HPDE6-E6E7 (cell line): Measurements from ENCODE around the gene UTP18.
A peak's percentile ranks its signal among the peaks of the same experiment; 100 is the strongest.
"Not testable (repeated sequence)": the region's sequence is repeated elsewhere in the genome, so short reads cannot be mapped to it uniquely, and the experiment has no call there.

Source experiments
- DNase-seq: peaks from one replicate; pipeline ENCODE4 v3.0.0; 2011; ENCODE audit warnings: missing footprints; ENCODE audit errors: extremely low spot score

The UTP18 gene

DNA sequence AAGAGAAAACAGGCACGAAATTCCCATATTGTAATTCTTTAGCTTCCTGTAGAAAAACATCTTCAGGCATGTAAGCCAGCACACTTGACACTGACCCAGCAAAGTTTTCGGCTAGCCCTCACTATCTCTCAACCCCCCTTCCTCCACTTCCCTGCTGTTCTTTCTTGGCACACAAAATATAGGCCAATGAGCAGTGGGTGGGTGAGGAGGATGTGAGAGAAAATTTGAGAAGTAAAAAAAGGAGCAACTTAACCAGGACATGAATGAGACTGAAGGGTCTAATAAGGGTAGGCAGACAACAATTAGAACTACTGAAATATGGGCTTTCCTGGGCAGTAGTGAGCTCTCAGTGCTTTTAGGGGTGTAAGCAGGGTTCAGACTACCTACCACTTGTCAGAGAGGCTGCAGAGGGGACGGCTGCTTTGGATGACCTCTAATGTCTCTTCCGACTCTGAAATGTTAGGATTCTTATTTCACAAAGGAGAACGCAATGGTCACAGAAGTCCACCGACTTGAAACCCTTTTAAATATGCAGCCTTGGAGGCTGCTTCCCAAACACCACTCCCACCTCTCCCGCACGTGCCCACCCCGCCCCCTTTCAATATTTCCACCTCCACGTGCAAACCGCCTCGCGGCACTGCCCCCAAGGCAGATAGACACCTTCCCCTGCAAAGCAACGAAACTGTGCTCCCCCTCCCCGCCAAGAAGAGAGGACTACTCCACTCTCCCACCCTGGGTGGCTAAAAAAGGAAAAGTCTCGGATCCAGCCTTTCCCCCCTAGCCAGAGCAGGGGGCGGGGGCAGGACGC, 1.4 kb upstream of the UTP18 start:
- DNase-seq, result peak; percentile 10

- peak; percentile 95 for DNase-seq
Observed at GRCh38 chr17:51259564-51260236, 646 bp upstream of the UTP18 start, which contains the start of gene MBTD1. Gene MBTD1, minus strand, starts transcription at chr17:51260049. Its CDS starts 34,888 bp downstream, at chr17:51225161.

DNA sequence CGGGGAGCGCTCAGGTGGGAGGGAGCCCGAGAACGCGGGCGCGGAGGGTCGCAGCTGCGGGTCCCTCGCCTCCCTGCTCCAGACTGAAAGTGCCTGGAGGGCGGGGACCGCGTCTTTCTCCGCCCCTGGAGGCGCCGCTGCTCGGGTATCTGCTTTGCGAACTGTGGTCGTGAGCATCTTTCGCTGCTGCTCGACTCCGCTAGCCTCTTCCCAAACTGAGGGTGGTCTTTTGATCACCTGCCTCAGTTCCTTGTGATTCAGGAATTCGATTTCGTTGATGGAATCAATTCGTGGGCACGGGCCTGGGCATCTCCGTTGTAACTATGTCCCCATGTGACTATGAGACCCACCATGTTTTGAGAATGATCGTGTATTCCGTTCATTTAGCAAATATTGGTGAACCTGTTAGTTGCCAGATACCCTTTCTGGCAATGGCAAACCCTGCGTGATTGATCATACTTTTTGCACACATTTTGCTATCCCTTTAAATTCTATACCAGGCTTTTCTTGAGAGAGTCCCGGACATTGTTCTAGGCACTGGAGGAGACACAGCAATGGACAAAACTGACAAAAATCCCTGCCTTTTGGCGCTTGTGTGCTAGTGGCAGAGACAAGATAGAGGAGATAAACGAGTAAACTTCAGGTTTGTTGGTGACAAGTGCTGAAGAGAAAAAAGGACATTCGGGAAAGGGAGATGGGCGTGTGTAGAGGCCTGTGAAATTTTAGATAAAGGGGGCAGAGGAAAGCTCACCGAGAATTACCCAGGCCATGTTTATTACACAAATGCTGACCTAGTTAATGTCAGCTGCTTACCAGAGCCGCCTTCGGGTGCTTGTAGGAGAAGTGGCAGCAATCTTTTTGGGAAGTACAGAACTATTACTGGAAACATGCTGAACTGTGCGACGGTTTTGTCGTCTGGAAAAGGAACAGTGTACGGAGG, 948 bp downstream of the UTP18 start:
- DNase-seq, result peak; percentile 55

- no peak for DNase-seq
Observed at GRCh38 chr17:51263006-51263405, 2.7 kb downstream of the UTP18 start.

- DNase-seq, result not testable (repeated sequence)
Observed at GRCh38 chr17:51264466-51264865, 4.1 kb downstream of the UTP18 start.

GRCh38 chr17:51269991-51270390, 9.6 kb downstream of the UTP18 start:
- DNase-seq, result no peak

DNA sequence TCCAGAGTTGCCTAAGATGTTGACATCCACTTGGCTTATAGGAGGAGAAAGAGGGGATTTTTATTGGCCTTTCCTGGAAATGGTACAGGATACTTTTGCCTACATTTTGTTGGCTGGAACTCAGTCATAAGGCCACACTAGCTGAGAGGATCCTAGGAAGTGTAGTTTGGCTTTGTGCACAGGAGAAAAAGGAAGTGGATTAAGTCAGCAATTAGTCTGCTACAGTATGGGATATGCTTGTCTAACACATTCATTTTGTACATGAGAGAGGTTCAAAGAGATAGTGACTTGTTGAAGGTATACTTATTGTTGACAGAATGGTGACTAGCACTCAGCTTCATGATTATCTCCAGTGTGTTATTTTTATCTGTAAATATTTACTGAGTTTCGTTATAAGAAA, 10.3 kb downstream of the UTP18 start:
- DNase-seq, result no peak

GRCh38 chr17:51272812-51273211, 12.5 kb downstream of the UTP18 start:
- no peak for DNase-seq

DNA sequence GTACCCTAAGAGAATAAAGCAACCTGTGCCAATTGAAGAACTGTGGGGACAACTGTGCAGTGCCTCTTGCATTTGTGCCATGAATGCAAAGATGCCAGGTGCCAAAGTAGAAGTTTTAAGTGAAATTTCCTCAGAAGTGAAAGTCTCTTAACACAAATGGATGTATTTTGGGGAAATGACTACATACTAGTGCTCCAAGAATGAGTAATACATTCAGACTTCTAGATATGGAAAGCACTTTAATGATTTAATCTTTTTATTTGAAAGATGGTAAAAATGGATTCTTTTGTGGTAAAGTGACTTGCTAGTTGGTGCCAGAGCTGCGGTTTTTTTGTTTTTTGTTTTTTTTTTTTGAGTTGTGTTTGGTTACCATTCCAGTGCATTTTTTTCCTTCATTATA, 15.0 kb downstream of the UTP18 start:
- DNase-seq, result no peak

- no peak for DNase-seq
Observed at GRCh38 chr17:51279183-51279582, 18.8 kb downstream of the UTP18 start.

GRCh38 chr17:51287412-51287811, 27.1 kb downstream of the UTP18 start:
- DNase-seq, result no peak

GRCh38 chr17:51289696-51290111, 29.4 kb downstream of the UTP18 start:
- DNase-seq, result no peak

- not testable (repeated sequence) for DNase-seq
Observed at GRCh38 chr17:51294338-51294737, 34.0 kb downstream of the UTP18 start.

DNA sequence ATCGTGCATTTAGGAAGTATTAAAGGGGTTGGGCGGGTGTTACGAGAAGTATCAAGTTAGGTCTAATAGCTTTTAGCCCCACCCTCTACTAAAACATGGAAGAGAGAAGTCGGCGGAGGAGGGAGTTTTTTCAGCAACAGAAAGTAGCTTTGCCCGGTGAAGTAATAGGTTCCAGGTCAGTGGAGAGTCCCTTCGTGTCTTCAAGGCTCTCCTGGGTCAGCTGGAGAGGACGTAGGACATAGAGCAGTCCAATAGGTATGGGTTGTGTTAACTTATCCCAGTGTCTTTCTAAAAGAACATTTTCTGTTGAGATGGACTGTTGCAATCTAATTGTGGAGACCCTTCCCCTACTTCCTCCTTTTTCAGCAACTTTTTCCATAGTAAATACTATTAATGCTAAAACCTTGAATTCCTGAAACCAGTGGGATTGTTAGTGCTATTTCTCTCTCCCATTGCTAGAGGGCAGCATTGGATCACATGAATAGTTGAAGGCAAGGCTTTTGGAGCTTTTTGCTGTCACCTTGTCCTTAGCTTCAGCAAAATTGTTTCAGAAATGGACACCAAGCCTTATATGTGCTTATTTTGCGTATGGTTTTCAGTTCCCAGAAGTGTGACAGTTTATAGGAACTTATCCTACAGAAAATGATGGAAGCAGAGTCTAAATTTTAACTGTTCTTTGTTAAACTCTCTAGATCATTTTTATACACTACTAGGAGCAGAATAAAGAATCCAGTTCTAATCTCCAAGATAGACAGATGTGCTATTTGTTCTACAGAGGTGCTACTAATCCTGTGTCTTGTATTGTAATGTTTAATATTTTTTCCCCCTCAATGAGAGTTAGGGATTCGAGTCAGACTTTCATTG, 38.4 kb downstream of the UTP18 start:
- no peak for DNase-seq

DNA sequence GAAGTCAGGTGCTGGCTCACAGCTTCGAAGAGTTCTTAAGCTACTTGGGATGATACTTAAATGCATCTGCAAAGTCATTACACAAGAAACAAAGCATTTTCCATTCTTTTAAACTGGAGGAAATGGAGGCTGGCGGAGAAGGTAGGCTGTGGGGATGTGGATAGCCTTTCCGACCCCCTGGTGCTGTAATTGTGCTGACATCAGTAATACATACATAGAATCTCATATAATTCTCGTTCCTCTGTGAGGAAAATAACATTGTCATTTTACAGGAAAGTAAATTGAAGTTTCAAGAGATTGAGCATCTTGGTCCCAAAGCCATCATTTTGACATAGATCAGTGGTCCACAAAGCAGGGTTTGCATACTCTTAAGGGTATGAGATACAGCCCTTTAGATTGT, 39.5 kb downstream of the UTP18 start:
- DNase-seq, result no peak

- DNase-seq, result no peak
Observed at GRCh38 chr17:51305182-51305581, 44.8 kb downstream of the UTP18 start.

- DNase-seq, result not testable (repeated sequence)
Observed at GRCh38 chr17:51312003-51312402, 51.7 kb downstream of the UTP18 start.

GRCh38 chr17:51319186-51319585, 58.8 kb downstream of the UTP18 start:
- no peak for DNase-seq

DNA sequence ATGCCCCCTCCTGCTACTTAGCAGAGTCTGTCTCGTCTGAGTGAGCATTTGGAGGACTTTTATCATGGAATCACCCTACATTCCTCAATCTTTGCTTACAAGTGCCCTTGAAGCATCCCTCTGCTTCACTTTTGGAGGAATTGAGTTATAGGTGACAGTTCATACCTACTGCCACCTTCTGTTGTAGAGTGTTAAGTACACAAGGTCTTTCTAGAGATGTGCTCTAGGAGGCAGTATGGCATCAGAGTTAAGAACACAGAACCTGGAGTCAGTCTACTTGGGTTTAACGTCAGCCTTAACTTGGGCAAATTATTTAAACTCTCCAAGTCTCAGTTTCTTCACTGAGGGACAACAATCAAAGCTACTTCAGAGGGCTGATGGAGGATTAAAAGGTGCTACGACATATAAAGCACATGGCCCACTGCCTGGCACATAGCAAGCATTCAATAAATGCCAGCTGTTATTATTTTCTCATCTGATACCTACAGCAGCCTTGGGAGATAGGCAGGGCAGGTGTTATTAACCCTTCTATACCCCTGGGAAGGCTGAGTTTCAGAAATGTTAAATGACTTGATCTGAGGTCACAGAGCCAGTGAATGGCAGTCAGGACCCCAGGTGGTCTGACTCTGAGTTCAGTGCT, 62.2 kb downstream of the UTP18 start:
- no peak for DNase-seq

DNA sequence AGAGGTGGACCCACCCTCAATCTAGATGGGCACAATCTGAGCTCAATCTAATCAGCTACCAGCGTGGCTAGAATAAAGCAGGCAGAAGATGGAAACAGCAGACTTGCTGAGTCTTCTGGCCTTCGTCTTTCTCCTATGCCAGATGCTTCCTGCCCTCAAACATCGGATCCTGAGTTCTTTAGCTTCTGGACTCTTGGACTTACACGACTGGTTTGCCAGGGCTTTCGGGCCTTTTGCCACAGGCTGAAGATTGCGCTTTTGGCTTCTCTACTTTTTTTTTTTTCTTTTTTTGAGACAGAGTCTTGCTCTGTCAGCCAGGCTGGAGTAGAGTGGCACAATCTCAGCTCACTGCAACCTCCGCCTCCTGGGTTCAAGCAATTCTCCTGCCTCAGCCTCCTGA, 65.1 kb downstream of the UTP18 start:
- DNase-seq, result no peak
